Astrocyte (in vitro differentiated cells and primary cell): ENCODE results near the gene NXN.

Source experiments
- EZH2 ChIP-seq: IDR thresholded peaks from 2 replicates; pipeline ENCODE4 v1.6.1; 2012; ENCODE audit warnings: mild to moderate bottlenecking, low read length, inconsistent platforms; ENCODE audit not compliant: insufficient read depth
- TF ChIP-seq, protein P1 (sequence below): IDR thresholded peaks from 2 replicates; pipeline ENCODE4 v1.5.1; 2011; ENCODE audit warnings: low read depth, mild to moderate bottlenecking, inconsistent platforms, low read length, moderate library complexity; ENCODE audit not compliant: insufficient read depth

- TF ChIP-seq, protein P1, sequence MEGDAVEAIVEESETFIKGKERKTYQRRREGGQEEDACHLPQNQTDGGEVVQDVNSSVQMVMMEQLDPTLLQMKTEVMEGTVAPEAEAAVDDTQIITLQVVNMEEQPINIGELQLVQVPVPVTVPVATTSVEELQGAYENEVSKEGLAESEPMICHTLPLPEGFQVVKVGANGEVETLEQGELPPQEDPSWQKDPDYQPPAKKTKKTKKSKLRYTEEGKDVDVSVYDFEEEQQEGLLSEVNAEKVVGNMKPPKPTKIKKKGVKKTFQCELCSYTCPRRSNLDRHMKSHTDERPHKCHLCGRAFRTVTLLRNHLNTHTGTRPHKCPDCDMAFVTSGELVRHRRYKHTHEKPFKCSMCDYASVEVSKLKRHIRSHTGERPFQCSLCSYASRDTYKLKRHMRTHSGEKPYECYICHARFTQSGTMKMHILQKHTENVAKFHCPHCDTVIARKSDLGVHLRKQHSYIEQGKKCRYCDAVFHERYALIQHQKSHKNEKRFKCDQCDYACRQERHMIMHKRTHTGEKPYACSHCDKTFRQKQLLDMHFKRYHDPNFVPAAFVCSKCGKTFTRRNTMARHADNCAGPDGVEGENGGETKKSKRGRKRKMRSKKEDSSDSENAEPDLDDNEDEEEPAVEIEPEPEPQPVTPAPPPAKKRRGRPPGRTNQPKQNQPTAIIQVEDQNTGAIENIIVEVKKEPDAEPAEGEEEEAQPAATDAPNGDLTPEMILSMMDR: no peak
- no peak for TF ChIP-seq EZH2
Observed at GRCh38 chr17:852349-852748, 127.2 kb downstream of the NXN start.
